OCI-LY7 (cell line): ENCODE data around the gene CFAP97.

Source experiments
- CTCF ChIP-seq: fragments of 200-600 bp; sonication (generic); conservative IDR thresholded peaks from 2 replicates; pipeline ENCODE4 v1.5.1; 2014; ENCODE audit warnings: mild to moderate bottlenecking, antibody characterized with exemption, low read length, moderate library complexity, mixed read lengths
- EZH2phosphoT487 ChIP-seq: fragments of 200-600 bp; sonication (generic); IDR thresholded peaks from 2 replicates; pipeline ENCODE4 v1.6.1; 2018; ENCODE audit warnings: low read depth, borderline replicate concordance, mild to moderate bottlenecking, mixed run types, antibody characterized with exemption, low read length, moderate library complexity, mixed read lengths

GRCh38 chr4:185183622-185184281 lies 20.0 kb downstream of the CFAP97 start:
- peak; percentile 98 for TF ChIP-seq CTCF
- no peak for TF ChIP-seq EZH2phosphoT487
